Mucosa of stomach (tissue), 1 donor: Measurements from ENCODE around the gene FASN.
A peak's percentile ranks its signal among the peaks of the same experiment; 100 is the strongest.

Experiments used
- H3K27me3 ChIP-seq: one replicate; pipeline ENCODE4 v1.7.0; 2013; ENCODE audit warnings: mild to moderate bottlenecking, low read length; ENCODE audit not compliant: control insufficient read depth, insufficient read depth
- H3K36me3 ChIP-seq: one replicate; pipeline ENCODE4 v1.7.0; 2013; ENCODE audit warnings: low read length; ENCODE audit not compliant: control insufficient read depth, insufficient read depth
- H3K4me1 ChIP-seq: one replicate; pipeline ENCODE4 v1.7.0; 2013; ENCODE audit warnings: mild to moderate bottlenecking, low read length; ENCODE audit not compliant: control insufficient read depth, insufficient read depth
- H3K4me3 ChIP-seq: one replicate; pipeline ENCODE4 v1.7.0; 2013; ENCODE audit warnings: low read length
- H3K9ac ChIP-seq: one replicate; pipeline ENCODE4 v1.7.0; 2013; ENCODE audit warnings: mild to moderate bottlenecking, low read length, moderate library complexity
- H3K9me3 ChIP-seq: one replicate; pipeline ENCODE4 v1.7.0; 2013; ENCODE audit warnings: mild to moderate bottlenecking, low read length, moderate library complexity; ENCODE audit not compliant: control insufficient read depth
- donor health status: Pancreatic carcinoma.

The FASN gene

DNA sequence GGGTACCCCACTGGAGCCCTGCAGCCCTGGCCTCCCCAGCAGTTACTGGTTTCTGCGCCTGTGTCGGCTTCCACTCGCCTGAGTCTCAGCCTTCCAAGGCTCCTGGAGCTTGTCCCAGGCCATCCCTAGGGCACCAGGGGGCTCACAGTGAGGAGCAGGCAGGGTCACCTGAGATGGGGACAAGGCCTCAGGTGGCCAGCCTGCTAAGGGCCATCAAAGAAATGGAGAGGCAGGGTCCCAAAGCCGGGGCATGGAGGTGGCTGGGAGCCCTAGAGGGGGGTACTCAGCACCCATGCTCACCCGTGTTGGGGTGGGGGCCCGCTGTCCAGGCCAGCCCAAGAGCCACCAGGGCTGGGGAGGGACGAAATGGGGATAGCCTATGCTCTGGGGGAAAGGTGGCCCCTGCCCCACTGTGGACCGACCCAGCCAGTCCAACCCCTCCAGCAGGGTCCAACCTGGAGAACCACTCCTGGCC, 1.3 kb downstream of the FASN start:
- Histone ChIP-seq H3K4me3 (peak overlapping the region; percentile 18), H3K4me1 (peaks cover 45% of the 10 kb centered on the region), H3K9ac (peak overlapping the region; percentile 74), H3K9me3 (no peaks in the 10 kb centered on the region), H3K36me3 (peaks cover 5% of the 10 kb centered on the region), H3K27me3 (no peaks in the 10 kb centered on the region)

- Histone ChIP-seq H3K4me3 (no peak overlapping the region), H3K9ac (peak overlapping the region; percentile 74), H3K4me1 (peaks cover 38% of the 10 kb centered on the region), H3K9me3 (no peaks in the 10 kb centered on the region), H3K36me3 (peaks cover 6% of the 10 kb centered on the region), H3K27me3 (no peaks in the 10 kb centered on the region)
Measured at GRCh38 chr17:82095777-82096708, 2.0 kb downstream of the FASN start.

DNA sequence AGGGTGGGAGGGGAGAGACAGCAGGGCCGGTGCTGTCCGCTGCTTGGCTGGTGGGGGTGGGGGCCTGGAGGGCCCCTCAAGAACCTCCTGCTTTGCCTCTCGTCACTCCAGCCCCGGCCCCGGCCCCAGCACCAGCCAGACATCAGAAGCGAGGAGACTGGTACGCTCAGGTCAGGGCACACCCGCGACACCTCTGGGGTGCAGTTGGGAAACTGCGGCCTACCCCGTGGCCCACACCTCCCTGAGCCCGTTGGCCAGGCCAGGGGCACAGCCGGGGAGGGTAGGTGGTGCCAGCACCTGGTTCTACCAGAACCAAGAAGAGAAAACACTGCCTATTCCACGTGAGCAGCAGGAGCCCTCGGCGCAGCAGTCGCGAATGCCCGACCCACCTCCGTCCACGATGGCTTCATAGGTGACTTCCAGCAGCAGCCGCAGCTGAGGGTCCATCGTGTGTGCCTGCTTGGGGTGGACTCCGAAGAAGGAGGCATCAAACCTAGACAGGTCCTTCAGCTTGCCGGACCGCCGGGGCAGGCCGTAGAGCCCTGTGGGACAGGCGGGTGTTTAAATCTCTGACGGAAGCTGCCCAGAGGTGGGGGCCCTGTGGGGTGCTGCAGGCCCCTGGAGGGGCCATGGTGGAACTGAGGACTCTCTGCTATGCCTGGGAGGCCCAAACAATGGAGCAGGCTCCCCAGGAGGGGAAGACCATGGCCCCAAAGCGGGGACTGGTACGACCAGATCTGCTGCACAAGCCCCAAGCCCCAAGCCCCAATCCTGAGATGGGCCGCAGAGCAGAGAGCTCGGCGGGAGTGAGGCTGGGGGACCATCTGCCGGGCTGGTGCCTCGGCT, 2.9 kb downstream of the FASN start:
- peak overlapping the region; percentile 8 for H3K9ac ChIP-seq
- H3K36me3 ChIP-seq, result peaks cover 14% of the 10 kb centered on the region
- no peaks in the 10 kb centered on the region for H3K27me3 ChIP-seq
- H3K9me3 ChIP-seq, result no peaks in the 10 kb centered on the region
- no peak overlapping the region for H3K4me3 ChIP-seq
- peaks cover 31% of the 10 kb centered on the region for H3K4me1 ChIP-seq

DNA sequence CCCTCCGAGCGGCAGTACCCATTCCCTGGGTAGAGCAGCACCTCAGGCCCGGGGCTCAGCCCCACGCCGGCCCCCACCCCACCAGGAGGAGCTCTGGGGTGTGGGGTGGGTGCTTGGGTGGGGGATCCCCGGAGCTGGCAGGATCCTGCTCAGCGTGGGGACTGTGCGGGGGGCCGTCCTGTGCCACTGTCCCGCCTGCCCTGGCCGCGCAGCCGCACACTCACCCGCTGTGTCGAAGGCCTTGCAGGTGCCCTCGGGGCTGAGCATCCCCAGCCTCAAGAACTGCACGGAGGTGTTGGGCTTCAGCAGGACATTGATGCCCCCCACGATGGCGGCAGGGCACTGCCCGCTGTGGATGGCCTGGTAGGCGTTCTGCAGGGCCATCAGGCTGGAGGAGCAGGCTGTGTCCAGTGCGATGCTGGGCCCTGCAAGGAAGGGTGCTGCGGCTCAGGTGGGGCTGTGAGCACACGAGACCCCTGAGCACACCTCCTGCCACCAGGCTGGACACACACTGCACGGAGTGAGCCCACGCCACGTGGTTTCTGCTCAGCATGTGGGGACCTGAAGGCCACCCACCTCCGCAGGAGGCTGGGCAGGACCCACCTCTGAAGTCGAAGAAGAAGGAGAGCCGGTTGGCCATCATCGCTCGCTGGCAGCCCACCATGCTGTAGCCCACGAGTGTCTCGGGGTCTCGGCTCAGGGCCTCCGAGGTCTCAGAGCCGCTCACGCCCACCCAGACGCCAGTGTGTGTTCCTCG, 4.9 kb downstream of the FASN start:
- Histone ChIP-seq H3K36me3 (peaks cover 28% of the 10 kb centered on the region), H3K4me3 (no peak overlapping the region)

GRCh38 chr17:82092628-82092994, 5.4 kb downstream of the FASN start:
- Histone ChIP-seq H3K27me3 (no peaks in the 10 kb centered on the region), H3K4me3 (no peak overlapping the region), H3K9ac (no peak overlapping the region), H3K36me3 (peaks cover 33% of the 10 kb centered on the region), H3K9me3 (no peaks in the 10 kb centered on the region), H3K4me1 (peaks cover 17% of the 10 kb centered on the region)

More for the DNA sequence above, 4.9 kb downstream of the FASN start:
- no peaks in the 10 kb centered on the region for H3K9me3 ChIP-seq
- peaks cover 17% of the 10 kb centered on the region for H3K4me1 ChIP-seq
- H3K9ac ChIP-seq, result no peak overlapping the region
- H3K27me3 ChIP-seq, result no peaks in the 10 kb centered on the region

- Histone ChIP-seq H3K9ac (no peak overlapping the region), H3K4me1 (peaks cover 16% of the 10 kb centered on the region), H3K9me3 (no peaks in the 10 kb centered on the region), H3K4me3 (no peak overlapping the region), H3K27me3 (no peaks in the 10 kb centered on the region), H3K36me3 (peaks cover 37% of the 10 kb centered on the region)
Measured at GRCh38 chr17:82092094-82092586, 5.9 kb downstream of the FASN start.

DNA sequence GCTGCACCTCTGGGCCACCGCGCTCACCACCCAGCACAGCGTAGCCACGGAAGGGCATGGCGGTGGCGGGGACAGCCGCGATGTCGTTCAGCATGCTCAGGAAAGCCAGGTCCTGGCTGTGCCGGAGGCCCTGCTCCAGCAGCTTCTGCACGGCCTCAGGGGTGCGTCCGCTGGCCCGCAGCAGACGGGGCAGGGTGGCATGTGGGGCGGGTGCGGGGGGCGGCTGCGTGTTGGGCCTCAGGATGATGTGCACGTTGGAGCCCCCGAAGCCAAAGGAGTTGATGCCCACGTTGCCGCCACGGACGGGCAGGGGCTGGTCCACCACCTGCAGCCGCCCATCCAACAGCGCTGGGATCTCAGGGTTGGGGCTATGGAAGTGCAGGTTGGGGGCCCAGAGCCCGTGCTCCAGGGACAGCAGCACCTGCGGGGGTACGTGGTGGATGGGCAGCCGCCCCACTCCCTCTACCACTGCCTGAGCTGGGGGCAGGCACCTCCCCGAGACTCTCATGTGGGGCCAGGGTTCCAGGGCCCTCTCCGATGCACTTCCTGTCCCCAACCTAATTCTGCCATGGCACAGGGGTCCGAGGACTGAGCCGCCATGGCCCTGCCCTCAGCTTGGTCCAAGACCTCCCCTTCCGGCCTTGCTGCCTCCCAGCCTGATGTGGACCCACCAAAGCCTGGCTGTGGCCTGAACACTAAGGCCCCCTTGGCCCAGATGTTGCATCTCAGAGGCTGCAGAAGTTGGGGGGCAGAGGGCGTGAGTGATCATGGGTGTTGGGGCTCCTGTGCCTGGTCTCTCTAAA, 6.6 kb downstream of the FASN start:
- Histone ChIP-seq H3K4me1 (peaks cover 10% of the 10 kb centered on the region), H3K36me3 (peaks cover 37% of the 10 kb centered on the region), H3K4me3 (no peak overlapping the region), H3K9ac (no peak overlapping the region), H3K27me3 (no peaks in the 10 kb centered on the region), H3K9me3 (no peaks in the 10 kb centered on the region)

GRCh38 chr17:82090549-82091263, 7.3 kb downstream of the FASN start:
- Histone ChIP-seq H3K36me3 (peaks cover 37% of the 10 kb centered on the region), H3K4me3 (no peak overlapping the region)

GRCh38 chr17:82089723-82090548, 8.1 kb downstream of the FASN start:
- Histone ChIP-seq H3K4me1 (no peaks in the 10 kb centered on the region), H3K4me3 (no peak overlapping the region), H3K36me3 (peaks cover 37% of the 10 kb centered on the region), H3K9me3 (no peaks in the 10 kb centered on the region), H3K27me3 (no peaks in the 10 kb centered on the region), H3K9ac (no peak overlapping the region)

More at GRCh38 chr17:82090549-82091263, 7.3 kb downstream of the FASN start:
- Histone ChIP-seq H3K4me1 (peaks cover 2% of the 10 kb centered on the region), H3K9me3 (no peaks in the 10 kb centered on the region), H3K9ac (no peak overlapping the region), H3K27me3 (no peaks in the 10 kb centered on the region)
